IMR-90 (cell line): ENCODE results near the gene SUGCT. TPM values are rescaled to one million over a fixed set of nuclear protein-coding genes. Genes with fewer than 3 reads are reported as not detected.

Experiments used
- ATAC-seq: fragments of 200-7000 bp; cut with Tn5 transposase; 2 replicates; pipeline ENCODE4 v1.9.1; 2020; ENCODE audit warnings: low read depth, mild to moderate bottlenecking, moderate library complexity
- BruUV-seq: library from RNA; stranded (reverse); fragments of 400-500 nt; replicated peaks from 2 replicates; lab custom pipeline; 2021; lab: Mats Ljungman, UMichigan
- CTCF ChIA-PET: fragments of 300-600 bp; formaldehyde crosslinking; extraction: SDS; loops from one replicate; lab custom pipeline; 2021; ENCODE audit warnings: antibody characterized with exemption; lab: Yijun Ruan, JAX
- POLR2A ChIA-PET: fragments of 300-600 bp; sonication (Branson Sonifier 250); formaldehyde crosslinking; loops from one replicate; lab custom pipeline; 2022; ENCODE audit warnings: antibody characterized with exemption; ENCODE audit not compliant: unreplicated experiment; lab: Charles Lee
- DNase-seq: peaks from one replicate; pipeline ENCODE4 v3.0.0; 2013
- H2AFZ ChIP-seq: replicated peaks from 2 replicates; pipeline ENCODE3; 2013; ENCODE audit warnings: low read length, mild to moderate bottlenecking; ENCODE audit not compliant: poor library complexity
- H2AK5ac ChIP-seq: 2 replicates; pipeline ENCODE4 v1.6.1; 2013; ENCODE audit warnings: low read depth, low read length, inconsistent platforms
- H2AK9ac ChIP-seq: replicated peaks from 2 replicates; pipeline ENCODE3; 2013; ENCODE audit warnings: mild to moderate bottlenecking, low read depth, low read length, moderate library complexity; ENCODE audit not compliant: poor library complexity
- H2BK120ac ChIP-seq: 2 replicates; pipeline ENCODE4 v1.6.1; 2013; ENCODE audit warnings: low read depth, low read length, inconsistent platforms
- H2BK15ac ChIP-seq: 3 replicates; pipeline ENCODE4 v1.6.1; 2013; ENCODE audit warnings: low read depth, low read length, inconsistent platforms
- H2BK20ac ChIP-seq: 2 replicates; pipeline ENCODE4 v1.6.1; 2013; ENCODE audit warnings: low read depth, mild to moderate bottlenecking, inconsistent platforms, low read length, moderate library complexity
- H2BK5ac ChIP-seq: 2 replicates; pipeline ENCODE4 v1.6.1; 2013; ENCODE audit warnings: mild to moderate bottlenecking, low read depth, low read length, inconsistent platforms; ENCODE audit not compliant: poor library complexity, severe bottlenecking
- H3K14ac ChIP-seq: replicated peaks from 2 replicates; pipeline ENCODE4 v1.6.1; 2013; ENCODE audit warnings: low read depth, low read length, inconsistent platforms
- H3K18ac ChIP-seq: 2 replicates; pipeline ENCODE4 v1.6.1; 2013; ENCODE audit warnings: low read depth, low read length, control low read depth
- H3K23ac ChIP-seq: 2 replicates; pipeline ENCODE4 v1.6.1; 2013; ENCODE audit warnings: low read depth, low read length, inconsistent platforms
- H3K27ac ChIP-seq: 2 replicates; pipeline ENCODE4 v1.5.1; 2013; ENCODE audit warnings: mild to moderate bottlenecking, control low read depth, low read length; ENCODE audit not compliant: insufficient read depth
- H3K27me3 ChIP-seq: 2 replicates; pipeline ENCODE4 v1.6.1; 2013; ENCODE audit warnings: low read length; ENCODE audit not compliant: control insufficient read depth, insufficient read depth
- H3K36me3 ChIP-seq: 2 replicates; pipeline ENCODE4 v1.6.1; 2013; ENCODE audit warnings: low read length, mixed read lengths; ENCODE audit not compliant: control insufficient read depth, insufficient read depth
- H3K4ac ChIP-seq: 2 replicates; pipeline ENCODE4 v1.6.1; 2013; ENCODE audit warnings: low read depth, low read length, inconsistent platforms
- H3K4me1 ChIP-seq: 2 replicates; pipeline ENCODE4 v1.6.1; 2013; ENCODE audit warnings: low read length, mixed read lengths; ENCODE audit not compliant: control insufficient read depth, insufficient read depth
- H3K4me2 ChIP-seq: 2 replicates; pipeline ENCODE4 v1.6.1; 2013; ENCODE audit warnings: low read depth, mild to moderate bottlenecking, control low read depth, low read length, moderate library complexity
- H3K4me3 ChIP-seq: 2 replicates; pipeline ENCODE4 v1.5.1; 2013; ENCODE audit warnings: low read depth, mild to moderate bottlenecking, control low read depth, low read length, moderate library complexity; ENCODE audit not compliant: insufficient read depth
- H3K56ac ChIP-seq: 2 replicates; pipeline ENCODE4 v1.6.1; 2013; ENCODE audit warnings: low read length, inconsistent platforms; ENCODE audit not compliant: insufficient read depth; ENCODE audit errors: extremely low read depth
- H3K79me1 ChIP-seq, 2 experiments: 2 replicates each; pipeline ENCODE4 v1.6.1; 2013; ENCODE audit warnings: low read length in 2 of 2, inconsistent platforms in 1 of 2, low read depth in 1 of 2
- H3K9ac ChIP-seq: 2 replicates; pipeline ENCODE4 v1.6.1; 2013; ENCODE audit warnings: low read depth, low read length, control low read depth
- H3K9me1 ChIP-seq: 2 replicates; pipeline ENCODE4 v1.6.1; 2013; ENCODE audit warnings: low read length, inconsistent platforms; ENCODE audit not compliant: insufficient read depth
- H3K9me3 ChIP-seq: 2 replicates; pipeline ENCODE4 v1.6.1; 2013; ENCODE audit warnings: low read length; ENCODE audit not compliant: control insufficient read depth, insufficient read depth
- H4K20me1 ChIP-seq: 2 replicates; pipeline ENCODE4 v1.6.1; 2013; ENCODE audit warnings: low read length, inconsistent platforms; ENCODE audit not compliant: insufficient read depth
- H4K5ac ChIP-seq: 2 replicates; pipeline ENCODE4 v1.6.1; 2013; ENCODE audit warnings: mild to moderate bottlenecking, low read depth, low read length, control low read depth
- H4K8ac ChIP-seq, 2 experiments: 2 replicates each; pipeline ENCODE4 v1.6.1; 2013; ENCODE audit warnings: low read depth in 2 of 2, low read length in 2 of 2, control low read depth in 1 of 2, inconsistent platforms in 1 of 2
- H4K91ac ChIP-seq: 2 replicates; pipeline ENCODE4 v1.6.1; 2013; ENCODE audit warnings: low read depth, low read length, inconsistent platforms; ENCODE audit not compliant: insufficient read depth
- MXI1 ChIP-seq: IDR thresholded peaks from 2 replicates; pipeline ENCODE4 v1.6.1; 2012; ENCODE audit warnings: low read depth, mild to moderate bottlenecking, low read length, moderate library complexity, borderline replicate concordance
- RFX5 ChIP-seq: IDR thresholded peaks from 2 replicates; pipeline ENCODE4 v1.8.0; 2012; ENCODE audit warnings: low read depth, mild to moderate bottlenecking, low read length, moderate library complexity
- WGBS, 2 experiments: methylation state at CpG; one replicate each; pipeline versions ENCODE4 v1.1.5 to v1.1.7; 2013; ENCODE audit warnings: missing lambda C conversion rate in 2 of 2; ENCODE audit not compliant: insufficient read length in 1 of 2; ENCODE audit errors: extremely low coverage in 2 of 2; 5-methylcytosine and 5-hydroxymethylcytosine counted together
- dilution Hi-C: fragments of 300-500 bp; cut with HindIII; formaldehyde crosslinking; loops from one replicate; pipeline ENCODE4 v1.14.3; 2018; ENCODE audit warnings: low sequenced_read_pairs; ENCODE audit not compliant: unreplicated experiment
- in situ Hi-C: fragments of 300-500 bp; cut with MboI; formaldehyde crosslinking; loops from 3 replicates; pipeline ENCODE4 v1.14.3; 2019; ENCODE audit warnings: low sequenced_read_pairs, inconsistent platforms, mixed read lengths
- intact Hi-C: fragments of 100-400 bp; cut with micrococcal nuclease; formaldehyde crosslinking; loops from 2 replicates; pipeline ENCODE4 v1.10.0; 2022
- polyA plus RNA-seq, 3 experiments: library from polyadenylated mRNA; depleted of rRNA; stranded (reverse); fragments of >200 nt; gene quantifications; 2 replicates each; pipeline ENCODE4 v1.2.3, GENCODE V29; 2012; ENCODE audit warnings: low replicate concordance in 1 of 3
- total RNA-seq: library from RNA; depleted of rRNA; stranded (reverse); fragments of >200 nt; gene quantifications from 2 replicates; pipeline ENCODE4 v1.2.3, GENCODE V29; 2012

The SUGCT gene
- total and polyA plus RNA-seq, 2 of the 4 experiments (the other 2 are of a cell fraction), result 5.9 to 8.3 TPM

DNA sequence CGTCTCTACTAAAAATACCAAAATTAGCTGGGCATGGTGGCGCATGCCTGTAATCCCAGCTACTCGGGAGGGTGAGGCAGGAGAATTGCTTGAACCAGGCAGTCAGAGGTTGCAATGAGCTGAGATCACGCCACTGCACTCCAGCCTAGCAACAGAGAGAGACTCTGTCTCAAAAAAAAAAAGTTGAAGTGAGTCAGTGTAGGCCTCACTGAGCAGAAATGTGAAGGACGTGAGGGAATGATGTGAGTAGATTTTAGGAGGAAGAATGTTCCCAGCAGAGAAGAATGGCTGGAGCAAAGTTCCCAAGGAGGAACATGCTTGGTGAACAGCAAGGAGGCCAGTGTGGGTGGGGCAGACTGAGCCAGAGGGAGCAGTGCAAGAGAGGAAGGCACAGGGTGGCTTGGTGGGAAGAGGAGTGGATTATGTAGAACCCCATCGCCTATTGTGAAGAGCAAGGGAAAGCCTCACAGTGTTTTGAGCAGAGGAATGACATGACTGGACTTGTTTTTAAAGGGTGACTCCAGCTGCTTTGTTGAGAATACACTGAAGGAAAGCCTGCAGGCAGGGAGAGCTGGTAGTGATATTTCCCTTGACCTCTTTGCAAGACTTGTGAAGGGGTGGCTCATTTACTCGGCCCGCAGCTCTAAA, 708.7 kb downstream of the SUGCT start:
- peak overlapping the region; percentile 77 for H3K14ac ChIP-seq
- peaks cover 5% of the 10 kb centered on the region; the same call in 1 of the 2 replicates for H3K4me1 ChIP-seq
- H3K18ac ChIP-seq, result peak overlapping the region; percentile 99
- dilution Hi-C loops, result no loop called here
- peak overlapping the region; percentile 99; the same call in 2 of the 3 replicates for H2BK15ac ChIP-seq
- in situ Hi-C loops, result no loop called here
- intact Hi-C loops, result no loop called here
- peak overlapping the region; percentile 75; the same call in 1 of the 2 replicates for H2AK5ac ChIP-seq
- peak overlapping the region; percentile 74 for H3K4ac ChIP-seq
- H2AFZ ChIP-seq, result peak overlapping the region; percentile 82
- peak overlapping the region; percentile 94 for H2AK9ac ChIP-seq
- no peaks in the 10 kb centered on the region for H3K79me1 ChIP-seq
- H3K9ac ChIP-seq, result 0 out of 2 replicates have a peak overlapping the region, but pooled peaks have one; percentile 4
- H4K91ac ChIP-seq, result peak overlapping the region; percentile 93
- ATAC-seq (peak; percentile 49), DNase-seq (peak; percentile 45)
- peaks cover 6% of the 10 kb centered on the region; the same call in 1 of the 2 replicates for H3K9me3 ChIP-seq
- no peaks in the 10 kb centered on the region for H3K36me3 ChIP-seq
- POLR2A ChIA-PET, result no interaction called here
- H3K4me2 ChIP-seq, result no peak overlapping the region
- peak overlapping the region; percentile 91 for H2BK5ac ChIP-seq
- peak overlapping the region; percentile 43; the same call in 1 of the 2 replicates for H3K27ac ChIP-seq
- CTCF ChIA-PET, result interaction anchor here (0.6 kb wide), 1 partner anchor 8 kb away, joined by 4 read pairs; no protein-coding TSS in a partner anchor
- peak overlapping the region; percentile 50; the same call in 1 of the 2 replicates for H3K23ac ChIP-seq
- peak overlapping the region; percentile 83 for H2BK120ac ChIP-seq
- no peak overlapping the region; the same call in 1 of the 2 replicates for H3K56ac ChIP-seq
- 81% methylated on average over 3 of the region's 8 CpGs; no CpG with 5 or more reads in 1 of the 2 experiments for WGBS, 2 experiments
- 0 out of 2 replicates have a peak, but pooled peaks cover 3% of the 10 kb centered on the region for H3K9me1 ChIP-seq
- BruUV-seq, result no TSS peak
- peak; percentile 72; the same call in 1 of the 2 replicates for TF ChIP-seq RFX5
- TF ChIP-seq MXI1, result no peak
- H4K20me1 ChIP-seq, result no peaks in the 10 kb centered on the region
- H2BK20ac ChIP-seq, result peak overlapping the region; percentile 58; the same call in 1 of the 2 replicates
- peak overlapping the region; percentile 91; a peak in 3 of 4 replicates for H4K8ac ChIP-seq
- peak overlapping the region; percentile 90 for H4K5ac ChIP-seq
- no peaks in the 10 kb centered on the region for H3K27me3 ChIP-seq
- no peak overlapping the region for H3K4me3 ChIP-seq
